Pancreas (tissue), 10 donors: ENCODE results near the gene PHLDB3. TPM values are rescaled to one million over a fixed set of nuclear protein-coding genes. Genes with fewer than 3 reads are reported as not detected.

Experiments used
- ATAC-seq, 4 donors: fragments of 200-7000 bp; cut with Tn5 transposase; one replicate each; pipeline versions ENCODE4 v1.8.0 to v1.9.1; 2020; ENCODE audit warnings: mild to moderate bottlenecking in 4 of 4, moderate library complexity in 4 of 4
- DNase-seq, 6 donors: peaks; one replicate each; pipeline ENCODE4 v3.0.0-alpha.2; 2020
- FAIRE-seq: peaks from 2 replicates; lab custom pipeline; 2012; peaks lifted over from hg19 to GRCh38; lab: Jason Lieb, UNC
- H3K27ac ChIP-seq, 4 donors: fragments of 200-600 bp; sonication (generic); 1 replicate in 3 of 4; 2 replicates in 1 of 4; pipeline versions ENCODE4 v1.5.0 to v1.8.0; 2020
- H3K27me3 ChIP-seq, 4 donors: fragments of 200-600 bp; one replicate each; pipeline ENCODE4 v1.8.0; 2021
- H3K36me3 ChIP-seq, 3 donors: fragments of 200-600 bp; sonication (generic) in 1 of 3; one replicate each; pipeline versions ENCODE4 v1.5.0 to v1.8.0; 2020 to 2021
- H3K4me1 ChIP-seq, 3 donors: fragments of 200-600 bp; one replicate each; pipeline ENCODE4 v1.8.0; 2021
- H3K4me3 ChIP-seq, 4 donors: fragments of 200-600 bp; sonication (generic) in 2 of 4; one replicate each; pipeline versions ENCODE4 v1.5.0 to v1.8.0; 2020 to 2021
- H3K9me3 ChIP-seq, 4 donors: fragments of 200-600 bp; one replicate each; pipeline ENCODE4 v1.8.0; 2021
- CTCF ChIP-seq, 4 donors: fragments of 200-600 bp; sonication (generic) in 3 of 4; IDR thresholded peaks; one replicate each; pipeline versions ENCODE4 v1.5.0 to v1.8.0; 2021; ENCODE audit warnings: antibody characterized with exemption in 4 of 4
- WGBS, 2 donors: extraction: QIAGEN DNeasy Blood & Tissue Kit; methylation state at CpG; one replicate each; pipeline ENCODE4 v1.1.7; 2013; 5-methylcytosine and 5-hydroxymethylcytosine counted together
- intact Hi-C, 3 donors: fragments of 100-400 bp; cut with DNase I; formaldehyde crosslinking; loops; one replicate each; pipeline versions ENCODE4 v1.11.1 to v1.14.2; 2022
- polyA plus RNA-seq, 2 donors: library from polyadenylated mRNA; stranded (reverse); fragments of 200-250 nt; gene quantifications; one replicate each; pipeline ENCODE4 v1.2.3, GENCODE V29; 2013
- total RNA-seq, 6 donors: library from RNA; stranded (reverse); fragmentation: NEBNext Ultra II Directional in 4 of 6; extraction: Animal tissue kit (Norgen Biotek cat#: 25700) in 4 of 6; gene quantifications; one replicate each; pipeline versions ENCODE4 v1.2.1 to v1.2.4, GENCODE V29; 2021 to 2023
- donor health status: healthy with polysubstance abuse.
- donor health status: DM: no; HTN: no; CAD: no; lungs with moderate emphysema.
- donor health status: DM: no; HTN: no; CAD: no.
- donor health status: control.
- donor health status: control.
- donor health status: Bipolar disorder and iron deficiency.
- donor health status: DM: yes; HTN: yes; CAD: no.
- donor health status: DM: no; HTN: no; CAD: no.
- donor health status: DM: no; HTN: no; CAD: no.
- donor health status: DM: yes; HTN: yes; CAD: no.

Gene PHLDB3
- total and polyA plus RNA-seq, 8 donors = 7.2 to 33.7 (median 10.7) TPM

- 94 to 95% methylated on average over 7 of the region's 7 CpGs for WGBS, 2 donors
- no peak for DNase-seq
- Histone ChIP-seq H3K27ac (no peak overlapping the region), H3K4me1 (no peaks in the 10 kb centered on the region), H3K4me3 (no peak overlapping the region), H3K9me3 (no peaks in the 10 kb centered on the region), H3K36me3 (peaks cover 0 to 5% (median 2%) of the 10 kb centered on the region in 3 donors), H3K27me3 (no peaks in the 10 kb centered on the region)
- no peak for TF ChIP-seq CTCF (IDR thresholded peaks at IDR 0.05)
- no peak for ATAC-seq
- intact Hi-C loops = no loop called here
- no peak for FAIRE-seq
Measured at GRCh38 chr19:43496960-43497359, 7.6 kb downstream of the PHLDB3 start.

- no peak for TF ChIP-seq CTCF (IDR thresholded peaks at IDR 0.05)
- Histone ChIP-seq H3K4me3 (no peak overlapping the region), H3K9me3 (no peaks in the 10 kb centered on the region), H3K36me3 (peaks cover 0 to 5% (median 2%) of the 10 kb centered on the region in 3 donors), H3K27ac (no peak overlapping the region), H3K4me1 (no peaks in the 10 kb centered on the region), H3K27me3 (no peaks in the 10 kb centered on the region)
- DNase-seq (no peak), ATAC-seq (no peak), FAIRE-seq (no peak)
- intact Hi-C loops = no loop called here
- WGBS, 2 donors = 85% methylated on average over 7 to 8 of the region's 8 CpGs
Measured at GRCh38 chr19:43495082-43495481, 9.5 kb downstream of the PHLDB3 start.

- Histone ChIP-seq H3K27me3 (no peaks in the 10 kb centered on the region), H3K4me1 (no peaks in the 10 kb centered on the region), H3K9me3 (no peaks in the 10 kb centered on the region), H3K4me3 (no peak overlapping the region), H3K36me3 (peaks cover 0 to 5% (median 0%) of the 10 kb centered on the region in 3 donors), H3K27ac (no peak overlapping the region)
- intact Hi-C loops = no loop called here
- 83 to 91% methylated on average over 5 of the region's 5 CpGs for WGBS, 2 donors
- DNase-seq (no peak), ATAC-seq (no peak), FAIRE-seq (no peak)
- TF ChIP-seq CTCF (IDR thresholded peaks at IDR 0.05) = no peak
Measured at GRCh38 chr19:43490759-43491158, 13.8 kb downstream of the PHLDB3 start.

GRCh38 chr19:43489979-43490599 lies 14.5 kb downstream of the PHLDB3 start:
- Histone ChIP-seq H3K9me3 (no peaks in the 10 kb centered on the region), H3K27ac (no peak overlapping the region), H3K36me3 (no peaks in the 10 kb centered on the region), H3K4me3 (no peak overlapping the region), H3K4me1 (no peaks in the 10 kb centered on the region), H3K27me3 (no peaks in the 10 kb centered on the region)
- DNase-seq (no peak), FAIRE-seq (no peak), ATAC-seq (no peak)
- WGBS, 2 donors = 94 to 95% methylated on average over 7 of the region's 7 CpGs
- intact Hi-C loops = no loop called here
- no peak for TF ChIP-seq CTCF (IDR thresholded peaks at IDR 0.05)

GRCh38 chr19:43489310-43489709 lies 15.2 kb downstream of the PHLDB3 start:
- intact Hi-C loops = no loop called here
- no peak for FAIRE-seq
- H3K9me3 ChIP-seq = no peaks in the 10 kb centered on the region

More at GRCh38 chr19:43489310-43489709, 15.2 kb downstream of the PHLDB3 start:
- Histone ChIP-seq H3K4me3 (no peak overlapping the region), H3K27ac (no peak overlapping the region), H3K27me3 (no peaks in the 10 kb centered on the region), H3K36me3 (no peaks in the 10 kb centered on the region), H3K4me1 (no peaks in the 10 kb centered on the region)
- TF ChIP-seq CTCF (IDR thresholded peaks at IDR 0.05) = no peak
- WGBS, 2 donors = 65 to 70% methylated on average over 5 of the region's 5 CpGs
- ATAC-seq = peak in 1 of 4 donors; percentile 18
- DNase-seq = no peak
